ENCODE results near the gene NFASC.

GRCh38 chr1:204967451-204967850, 96.8 kb downstream of the NFASC start:
- TF ChIP-seq TCF12 (IDR thresholded peaks at IDR 0.05; ENCODE audit: low read depth) (no peak), RAD21 (IDR thresholded peaks at IDR 0.05; ENCODE audit: low read depth) (no peak), TEAD4 (IDR thresholded peaks at IDR 0.05) (no peak), EGR1 (IDR thresholded peaks at IDR 0.05) (no peak), MAX (IDR thresholded peaks at IDR 0.05) (no peak), EP300 (IDR thresholded peaks at IDR 0.05; ENCODE audit: borderline replicate concordance) (no peak), TAF1 (IDR thresholded peaks at IDR 0.05; ENCODE audit: low read depth) (no peak), CEBPB (IDR thresholded peaks at IDR 0.05) (no peak), YY1 (IDR thresholded peaks at IDR 0.05; ENCODE audit: low read depth) (no peak), NFIC (IDR thresholded peaks at IDR 0.05) (no peak), REST (IDR thresholded peaks at IDR 0.05; ENCODE audit: low read depth) (no peak)

Data from Ishikawa (cell line).